H9 (cell line): Measurements from ENCODE around the gene TTC39A. TPM values are rescaled to one million over a fixed set of nuclear protein-coding genes. Genes with fewer than 3 reads are reported as not detected.
A peak's percentile ranks its signal among the peaks of the same experiment; 100 is the strongest.

Experiments
- DNase-seq: peaks from one replicate; pipeline ENCODE4 v3.0.0-alpha.2; 2017
- H2AFZ ChIP-seq: one replicate; pipeline ENCODE4 v1.6.1; 2013; ENCODE audit warnings: mild to moderate bottlenecking, low read length, control low read depth, moderate library complexity
- H2AK5ac ChIP-seq: 2 replicates; pipeline ENCODE4 v1.6.1; 2013; ENCODE audit warnings: low read length, control low read depth, mixed read lengths; ENCODE audit not compliant: insufficient read length
- H2BK120ac ChIP-seq: one replicate; pipeline ENCODE4 v1.6.1; 2013; ENCODE audit warnings: low read depth, mild to moderate bottlenecking, low read length, control low read depth, inconsistent platforms; ENCODE audit not compliant: poor library complexity, severe bottlenecking
- H2BK12ac ChIP-seq: 2 replicates; pipeline ENCODE4 v1.6.1; 2013; ENCODE audit warnings: low read length, control low read depth, mixed read lengths, low read depth; ENCODE audit not compliant: insufficient read length
- H2BK15ac ChIP-seq: 2 replicates; pipeline ENCODE4 v1.6.1; 2013; ENCODE audit warnings: low read depth, low read length, control low read depth
- H2BK20ac ChIP-seq: one replicate; pipeline ENCODE4 v1.6.1; 2013; ENCODE audit warnings: low read depth, mild to moderate bottlenecking, low read length, control low read depth, inconsistent platforms; ENCODE audit not compliant: poor library complexity, severe bottlenecking
- H2BK5ac ChIP-seq: 2 replicates; pipeline ENCODE4 v1.6.1; 2013; ENCODE audit warnings: low read length, control low read depth, mixed read lengths; ENCODE audit not compliant: insufficient read length
- H3K14ac ChIP-seq: 2 replicates; pipeline ENCODE4 v1.6.1; 2013; ENCODE audit warnings: low read length, control low read depth; ENCODE audit not compliant: insufficient read depth
- H3K18ac ChIP-seq: 2 replicates; pipeline ENCODE4 v1.6.1; 2013; ENCODE audit warnings: low read depth, mild to moderate bottlenecking, mixed read lengths, low read length, control low read depth; ENCODE audit not compliant: insufficient read length
- H3K23ac ChIP-seq: 2 replicates; pipeline ENCODE4 v1.6.1; 2013; ENCODE audit warnings: low read length, control low read depth, mixed read lengths, low read depth; ENCODE audit not compliant: insufficient read length
- H3K23me2 ChIP-seq: 2 replicates; pipeline ENCODE4 v1.6.1; 2013; ENCODE audit warnings: low read depth, mild to moderate bottlenecking, mixed read lengths, low read length, control low read depth; ENCODE audit not compliant: insufficient read length, poor library complexity, severe bottlenecking
- H3K27ac ChIP-seq: 2 replicates; pipeline ENCODE4 v1.5.1; 2013; ENCODE audit warnings: low read length, control low read depth, mixed read lengths, low read depth; ENCODE audit not compliant: insufficient read length
- H3K27me3 ChIP-seq: 2 replicates; pipeline ENCODE4 v1.6.1; 2013; ENCODE audit warnings: low read length, control low read depth, inconsistent platforms; ENCODE audit not compliant: insufficient read depth
- H3K4ac ChIP-seq: 2 replicates; pipeline ENCODE4 v1.6.1; 2013; ENCODE audit warnings: low read depth, mild to moderate bottlenecking, control low read depth, inconsistent platforms, low read length, moderate library complexity
- H3K4me1 ChIP-seq: 2 replicates; pipeline ENCODE4 v1.6.1; 2013; ENCODE audit warnings: low read length, control low read depth, inconsistent platforms; ENCODE audit not compliant: insufficient read depth
- H3K4me2 ChIP-seq: 2 replicates; pipeline ENCODE4 v1.6.1; 2013; ENCODE audit warnings: low read length, control low read depth, mixed read lengths; ENCODE audit not compliant: insufficient read length, insufficient read depth
- H3K56ac ChIP-seq: 2 replicates; pipeline ENCODE4 v1.6.1; 2013; ENCODE audit warnings: low read depth, mild to moderate bottlenecking, mixed read lengths, low read length, control low read depth; ENCODE audit not compliant: insufficient read length
- H3K79me1 ChIP-seq: 2 replicates; pipeline ENCODE4 v1.6.1; 2013; ENCODE audit warnings: low read depth, mild to moderate bottlenecking, moderate library complexity, low read length, control low read depth, inconsistent platforms; ENCODE audit not compliant: insufficient read depth, poor library complexity, severe bottlenecking
- H3K79me2 ChIP-seq: 2 replicates; pipeline ENCODE4 v1.6.1; 2013; ENCODE audit warnings: low read length, control low read depth, inconsistent platforms; ENCODE audit not compliant: insufficient read depth
- H3K9ac ChIP-seq: 2 replicates; pipeline ENCODE4 v1.6.1; 2013; ENCODE audit warnings: low read length, control low read depth, mixed read lengths; ENCODE audit not compliant: insufficient read length; ENCODE audit errors: extremely low read depth
- H3K9me3 ChIP-seq: one replicate; pipeline ENCODE4 v1.6.1; 2013; ENCODE audit warnings: low read depth, low read length, inconsistent platforms; ENCODE audit not compliant: control insufficient read depth
- H3T11ph ChIP-seq: one replicate; pipeline ENCODE4 v1.6.1; 2013; ENCODE audit warnings: mild to moderate bottlenecking, low read length, control low read depth, inconsistent platforms
- H4K20me1 ChIP-seq: one replicate; pipeline ENCODE4 v1.6.1; 2013; ENCODE audit not compliant: control insufficient read depth, insufficient read length, insufficient read depth
- H4K5ac ChIP-seq: 2 replicates; pipeline ENCODE4 v1.6.1; 2013; ENCODE audit warnings: low read depth, mild to moderate bottlenecking, mixed read lengths, low read length, control low read depth; ENCODE audit not compliant: insufficient read length
- H4K8ac ChIP-seq: replicated peaks from 2 replicates; pipeline ENCODE4 v1.6.1; 2013; ENCODE audit warnings: low read length, control low read depth, mixed read lengths, low read depth; ENCODE audit not compliant: insufficient read length
- H4K91ac ChIP-seq: 2 replicates; pipeline ENCODE4 v1.6.1; 2013; ENCODE audit warnings: low read depth, mild to moderate bottlenecking, moderate library complexity, mixed read lengths, low read length, control low read depth; ENCODE audit not compliant: insufficient read length
- H3K27ac Mint-ChIP-seq, 3 experiments: 2 replicates in 2 of 3; 3 replicates in 1 of 3; pipeline ENCODE4 v1.8.0; 2020 to 2021; ENCODE audit warnings: mixed read lengths in 3 of 3, mild to moderate bottlenecking in 1 of 3, moderate library complexity in 1 of 3
- H3K27me3 Mint-ChIP-seq: 2 replicates; pipeline ENCODE4 v1.8.0; 2021; ENCODE audit warnings: low read depth, mild to moderate bottlenecking, moderate library complexity, mixed read lengths
- H3K36me3 Mint-ChIP-seq, 3 experiments: 2 replicates in 2 of 3; 3 replicates in 1 of 3; pipeline ENCODE4 v1.8.0; 2020 to 2021; ENCODE audit warnings: low read depth in 3 of 3, mixed read lengths in 3 of 3; ENCODE audit not compliant: insufficient read depth in 1 of 3
- H3K4me1 Mint-ChIP-seq, 2 experiments: 2 replicates each; pipeline ENCODE4 v1.8.0; 2020; ENCODE audit warnings: mixed read lengths in 2 of 2
- H3K4me3 Mint-ChIP-seq, 2 experiments: 2 replicates in 1 of 2; 3 replicates in 1 of 2; pipeline ENCODE4 v1.8.0; 2020 to 2021; ENCODE audit warnings: mild to moderate bottlenecking in 2 of 2, mixed read lengths in 2 of 2, moderate library complexity in 1 of 2
- H3K9me3 Mint-ChIP-seq, 2 experiments: 2 replicates in 1 of 2; 3 replicates in 1 of 2; pipeline ENCODE4 v1.8.0; 2020; ENCODE audit warnings: mild to moderate bottlenecking in 2 of 2, mixed read lengths in 2 of 2, moderate library complexity in 1 of 2
- CTCF ChIP-seq: fragments of 200-600 bp; sonication (generic); conservative IDR thresholded peaks from 3 replicates; pipeline ENCODE4 v1.8.0; 2021; ENCODE audit warnings: antibody characterized with exemption, mild to moderate bottlenecking
- WGBS: extraction: QIAGEN DNeasy Blood & Tissue Kit; methylation state at CpG from one replicate; pipeline ENCODE4 v1.1.7; 2013; ENCODE audit warnings: missing lambda C conversion rate, low lambda C conversion rate, mixed read lengths; ENCODE audit not compliant: insufficient read length; ENCODE audit errors: extremely low coverage; 5-methylcytosine and 5-hydroxymethylcytosine counted together
- total RNA-seq: library from RNA; stranded (reverse); gene quantifications from 2 replicates; pipeline ENCODE4 v1.2.1, GENCODE V29; 2021

The TTC39A gene
- total RNA-seq, 1 experiment from 2014 or later: 7.7 TPM

GRCh38 chr1:51295926-51296325 is 34.4 kb downstream of the TTC39A start:
- Histone ChIP-seq H4K5ac (no peak overlapping the region), H2AK5ac (no peak overlapping the region), H3K9me3 (no peaks in the 10 kb centered on the region), H3K79me1 (no peaks in the 10 kb centered on the region), H4K20me1 (no peaks in the 10 kb centered on the region), H3K27ac (no peak overlapping the region), H4K8ac (no peak overlapping the region), H3K56ac (no peak overlapping the region), H3K18ac (no peak overlapping the region), H3K4me1 (no peaks in the 10 kb centered on the region), H2BK15ac (no peak overlapping the region), H3K27me3 (no peaks in the 10 kb centered on the region), H2BK120ac (no peak overlapping the region), H2BK12ac (no peak overlapping the region), H4K91ac (no peak overlapping the region), H3T11ph (no peak overlapping the region), H3K23me2 (no peaks in the 10 kb centered on the region), H2AFZ (no peak overlapping the region), H3K4ac (no peak overlapping the region), H3K4me2 (no peak overlapping the region), H2BK20ac (no peak overlapping the region), H3K9ac (no peak overlapping the region), H3K79me2 (no peaks in the 10 kb centered on the region), H2BK5ac (no peak overlapping the region), H3K14ac (no peak overlapping the region), H3K23ac (no peak overlapping the region)
- no peaks in the 10 kb centered on the region; a peak in 1 of 7 replicates for H3K36me3 Mint-ChIP-seq
- H3K27ac Mint-ChIP-seq: no peak overlapping the region
- no peak overlapping the region for H3K4me3 Mint-ChIP-seq
- no peaks in the 10 kb centered on the region; a peak in 2 of 5 replicates for H3K9me3 Mint-ChIP-seq
- peaks cover 5% of the 10 kb centered on the region for H3K27me3 Mint-ChIP-seq
- TF ChIP-seq CTCF: no peak
- no CpG with 5 or more reads among the region's 17 CpGs for WGBS
- H3K4me1 Mint-ChIP-seq: peaks cover 8 to 18% of the 10 kb centered on the region in 2 experiments
- DNase-seq: peak; percentile 49
